Endothelial cell of umbilical vein (primary cell): ENCODE data around the gene FAM3D. TPM values are rescaled to one million over a fixed set of nuclear protein-coding genes. Genes with fewer than 3 reads are reported as not detected.

Experiments used
- BruUV-seq: library from RNA; stranded (reverse); fragments of 400-500 nt; replicated peaks from 2 replicates; lab custom pipeline; 2021; lab: Mats Ljungman, UMichigan
- CTCF ChIA-PET: fragments of 300-600, 350-600 bp; sonication (Branson Sonifier 250); formaldehyde crosslinking; loops from one replicate; lab custom pipeline; 2021; ENCODE audit warnings: antibody characterized with exemption, inconsistent platforms; lab: Charles Lee
- POLR2A ChIA-PET: fragments of 300-600, 350-600 bp; sonication (Branson Sonifier 250); formaldehyde crosslinking; loops from one replicate; lab custom pipeline; 2021; ENCODE audit warnings: antibody characterized with exemption, inconsistent platforms; lab: Charles Lee
- DNase-seq: peaks from one replicate; pipeline ENCODE4 v3.0.0-alpha.2; 2011; ENCODE audit warnings: low read depth, low spot score
- FAIRE-seq: peaks from 2 replicates; lab custom pipeline; 2011; peaks lifted over from hg19 to GRCh38; lab: Jason Lieb, UNC
- H2AFZ ChIP-seq: 2 replicates; pipeline ENCODE4 v1.6.0; 2012; ENCODE audit warnings: low read depth, low read length, control low read depth, inconsistent platforms
- H3K27ac ChIP-seq: 2 replicates; pipeline ENCODE4 v1.5.1; 2011; ENCODE audit warnings: low read depth, mild to moderate bottlenecking, control low read depth, low read length, moderate library complexity; ENCODE audit not compliant: insufficient read depth
- H3K27me3 ChIP-seq, 2 experiments: 2 replicates each; pipeline versions ENCODE4 v1.6.0 to v1.6.1; 2011; ENCODE audit warnings: low read length in 2 of 2, mixed read lengths in 1 of 2; ENCODE audit not compliant: control insufficient read depth in 2 of 2, insufficient read depth in 2 of 2
- H3K36me3 ChIP-seq, 2 experiments: 2 replicates in 1 of 2; 3 replicates in 1 of 2; pipeline ENCODE4 v1.5.1; 2011; ENCODE audit warnings: low read length in 2 of 2, mild to moderate bottlenecking in 1 of 2, moderate library complexity in 1 of 2; ENCODE audit not compliant: control insufficient read depth in 2 of 2, insufficient read depth in 2 of 2; ENCODE audit errors: extremely low read depth in 1 of 2
- H3K4me1 ChIP-seq: 3 replicates; pipeline ENCODE4 v1.5.1; 2011; ENCODE audit warnings: mild to moderate bottlenecking, low read length; ENCODE audit not compliant: control insufficient read depth, insufficient read depth; ENCODE audit errors: extremely low read depth
- H3K4me2 ChIP-seq: 2 replicates; pipeline ENCODE4 v1.6.1; 2011; ENCODE audit warnings: low read length, control low read depth, mixed read lengths; ENCODE audit not compliant: insufficient read depth
- H3K4me3 ChIP-seq, 3 experiments: fragments of 200-600 bp in 1 of 3; sonication (generic), shearing (Covaris generic) in 1 of 3; replicated peaks in 1 of 3; 2 replicates each; pipeline ENCODE4 v1.5.1; 2011 to 2016; ENCODE audit warnings: control low read depth in 3 of 3, low read length in 3 of 3, mild to moderate bottlenecking in 2 of 3, inconsistent platforms in 1 of 3, low read depth in 1 of 3, moderate library complexity in 1 of 3; ENCODE audit not compliant: insufficient read depth in 1 of 3
- H3K79me2 ChIP-seq: 2 replicates; pipeline ENCODE4 v1.6.0; 2012; ENCODE audit warnings: low read length, inconsistent platforms; ENCODE audit not compliant: control insufficient read depth, insufficient read depth
- H3K9ac ChIP-seq: replicated peaks from 2 replicates; pipeline ENCODE3; 2011; ENCODE audit warnings: low read length, control low read depth; ENCODE audit not compliant: insufficient read depth; ENCODE audit errors: extremely low read depth
- H3K9me1 ChIP-seq: replicated peaks from 3 replicates; pipeline ENCODE4 v1.6.0; 2011; ENCODE audit warnings: mild to moderate bottlenecking, low read length; ENCODE audit not compliant: control insufficient read depth, insufficient read depth; ENCODE audit errors: extremely low read depth
- H3K9me3 ChIP-seq: replicated peaks from 2 replicates; pipeline ENCODE4 v1.5.1; 2012; ENCODE audit warnings: low read length, inconsistent platforms; ENCODE audit not compliant: control insufficient read depth, insufficient read depth
- H4K20me1 ChIP-seq: replicated peaks from 2 replicates; pipeline ENCODE3; 2011; ENCODE audit warnings: mild to moderate bottlenecking, low read length; ENCODE audit not compliant: control insufficient read depth, insufficient read depth; ENCODE audit errors: extremely low read depth
- CTCF ChIP-seq, 2 donors: IDR thresholded peaks; 1 replicate in 1 of 2; 2 replicates in 1 of 2; pipeline ENCODE4 v1.5.1; 2011; ENCODE audit warnings: low read length in 2 of 2, mild to moderate bottlenecking in 2 of 2, moderate library complexity in 2 of 2, control low read depth in 1 of 2, inconsistent platforms in 1 of 2, low read depth in 1 of 2; ENCODE audit not compliant: insufficient read depth in 1 of 2; ENCODE audit errors: extremely low read depth in 1 of 2
- EZH2 ChIP-seq: IDR thresholded peaks from 2 replicates; pipeline ENCODE4 v1.6.1; 2012; ENCODE audit warnings: borderline replicate concordance, low read depth, mild to moderate bottlenecking, moderate library complexity, low read length, inconsistent platforms; ENCODE audit not compliant: severe bottlenecking
- FOS ChIP-seq: IDR thresholded peaks from 2 replicates; pipeline ENCODE4 v1.6.1; 2011; ENCODE audit warnings: mild to moderate bottlenecking, low read length, moderate library complexity, borderline replicate concordance; ENCODE audit not compliant: insufficient read depth
- GATA2 ChIP-seq: IDR thresholded peaks from 2 replicates; pipeline ENCODE4 v1.7.0; 2011; ENCODE audit warnings: low read depth, mild to moderate bottlenecking, moderate library complexity, mixed read lengths, low read length; ENCODE audit not compliant: insufficient read length, insufficient read depth
- JUN ChIP-seq: IDR thresholded peaks from 2 replicates; pipeline ENCODE4 v1.6.1; 2011; ENCODE audit warnings: borderline replicate concordance, low read depth; ENCODE audit not compliant: insufficient read length, insufficient read depth
- MAX ChIP-seq: IDR thresholded peaks from 2 replicates; pipeline ENCODE4 v1.6.1; 2011; ENCODE audit not compliant: insufficient read depth, insufficient read length
- MYC ChIP-seq: IDR thresholded peaks from one replicate; pipeline ENCODE4 v1.6.1; 2011; ENCODE audit warnings: mild to moderate bottlenecking, low read depth, low read length
- POLR2A ChIP-seq: IDR thresholded peaks from 2 replicates; pipeline ENCODE4 v1.6.1; 2012; ENCODE audit warnings: low read depth, mild to moderate bottlenecking, control low read depth, low read length
- POLR2AphosphoS5 ChIP-seq: IDR thresholded peaks from 2 replicates; pipeline ENCODE4 v1.6.1; 2012; ENCODE audit warnings: low read depth, mild to moderate bottlenecking, control low read depth, low read length, moderate library complexity; ENCODE audit not compliant: insufficient read depth
- dilution Hi-C: fragments of 300-500 bp; cut with MboI; formaldehyde crosslinking; loops from one replicate; pipeline ENCODE4 v1.15.0; 2019; ENCODE audit warnings: low sequenced_read_pairs; ENCODE audit not compliant: extremely low pct_ligation_motif_present
- intact Hi-C: fragments of 100-400 bp; cut with micrococcal nuclease; formaldehyde crosslinking; loops from one replicate; pipeline ENCODE4 v1.10.0; 2022
- polyA plus RNA-seq, 4 experiments: library from polyadenylated mRNA; depleted of rRNA in 3 of 4; stranded (reverse) in 3 of 4; unstranded in 1 of 4; fragments of >200 nt; gene quantifications; 2 replicates each; pipeline versions ENCODE4 v1.2.1 to v1.2.3, GENCODE V29; 2011 to 2012; ENCODE audit warnings: missing spikeins in 1 of 4
- total RNA-seq: library from RNA; stranded (reverse); gene quantifications from 2 replicates; pipeline ENCODE4 v1.2.3, GENCODE V29; 2021

FAM3D gene
- total and polyA plus RNA-seq, 2 donors (not counting 3 experiments of a cell fraction or from before 2014, with no cell fraction given), result 0.12 TPM; not detected in 1

DNA sequence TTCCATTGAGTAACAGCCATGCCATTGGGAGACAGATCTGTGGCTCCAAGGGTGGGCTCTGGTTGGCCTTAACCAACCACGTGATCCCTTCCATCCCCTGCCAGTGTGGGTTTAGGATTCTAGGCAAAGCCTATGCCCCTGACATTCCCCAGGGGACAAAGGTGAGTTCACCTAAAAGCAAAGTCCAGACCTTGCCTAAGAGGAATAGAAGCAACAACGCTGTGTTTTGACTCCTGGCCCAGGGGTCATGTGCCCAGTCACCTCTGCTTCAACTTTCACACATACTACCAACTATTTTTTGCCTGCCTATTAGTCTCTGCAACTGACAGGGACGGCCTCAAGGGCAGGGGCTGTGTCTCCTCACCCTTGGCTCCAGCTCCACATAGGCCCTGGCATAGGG lies 42.0 kb downstream of the FAM3D start:
- Histone ChIP-seq H3K9me3 (no peaks in the 10 kb centered on the region), H2AFZ (no peak overlapping the region), H3K9me1 (no peaks in the 10 kb centered on the region), H3K9ac (no peak overlapping the region), H3K4me1 (peaks cover 27% of the 10 kb centered on the region), H3K27ac (no peak overlapping the region), H3K4me3 (no peak overlapping the region), H4K20me1 (no peaks in the 10 kb centered on the region), H3K27me3 (no peaks in the 10 kb centered on the region), H3K36me3 (no peaks in the 10 kb centered on the region), H3K4me2 (no peak overlapping the region), H3K79me2 (no peaks in the 10 kb centered on the region)
- ChIA-PET POLR2A (no interaction called here), CTCF (interaction anchor here (0.6 to 10.0 kb wide), 2 partner anchors 48 to 57 kb away, joined by 3 to 442 read pairs; no protein-coding TSS in a partner anchor)
- dilution Hi-C loops (no loop called here), intact Hi-C loops (no loop called here)
- FAIRE-seq, result no peak
- no TSS peak for BruUV-seq
- no peak for TF ChIP-seq CTCF (IDR thresholded peaks at IDR 0.05; ENCODE audit: extremely low read depth in 1 of 2, insufficient read depth in 1 of 2, low read depth in 1 of 2, low read length in 2 of 2)
- TF ChIP-seq GATA2, result no peak
- TF ChIP-seq POLR2A, result no peak
- TF ChIP-seq MAX, result no peak
- no peak for TF ChIP-seq EZH2
- TF ChIP-seq FOS, result no peak
- TF ChIP-seq MYC, result no peak
- no peak for TF ChIP-seq JUN
- TF ChIP-seq POLR2AphosphoS5, result no peak
- no peak for DNase-seq
